Epithelial cell of proximal tubule (primary cell): Measurements from ENCODE around the gene C1S. TPM values are rescaled to one million over a fixed set of nuclear protein-coding genes. Genes with fewer than 3 reads are reported as not detected.
"Not testable (repeated sequence)": the region's sequence is repeated elsewhere in the genome, so short reads cannot be mapped to it uniquely, and the experiment has no call there.

Experiments
- DNase-seq: peaks from one replicate; pipeline ENCODE4 v3.0.0-alpha.2; 2011; ENCODE audit warnings: low read depth
- H3K4me3 ChIP-seq: 2 replicates; pipeline ENCODE4 v1.5.1; 2011; ENCODE audit warnings: low read depth, mild to moderate bottlenecking, low read length
- total RNA-seq: library from RNA; depleted of rRNA; stranded (reverse); fragments of >200 nt; gene quantifications from 2 replicates; pipeline ENCODE4 v1.2.3, GENCODE V29; 2015
- TF ChIP-seq, protein P1 (sequence below): conservative IDR thresholded peaks from 2 replicates; pipeline ENCODE4 v1.5.1; 2012; ENCODE audit warnings: low read depth, mild to moderate bottlenecking, low read length

C1S gene
- 1.3 TPM in 1 of 2 replicates, not detected in the other for total RNA-seq

DNA sequence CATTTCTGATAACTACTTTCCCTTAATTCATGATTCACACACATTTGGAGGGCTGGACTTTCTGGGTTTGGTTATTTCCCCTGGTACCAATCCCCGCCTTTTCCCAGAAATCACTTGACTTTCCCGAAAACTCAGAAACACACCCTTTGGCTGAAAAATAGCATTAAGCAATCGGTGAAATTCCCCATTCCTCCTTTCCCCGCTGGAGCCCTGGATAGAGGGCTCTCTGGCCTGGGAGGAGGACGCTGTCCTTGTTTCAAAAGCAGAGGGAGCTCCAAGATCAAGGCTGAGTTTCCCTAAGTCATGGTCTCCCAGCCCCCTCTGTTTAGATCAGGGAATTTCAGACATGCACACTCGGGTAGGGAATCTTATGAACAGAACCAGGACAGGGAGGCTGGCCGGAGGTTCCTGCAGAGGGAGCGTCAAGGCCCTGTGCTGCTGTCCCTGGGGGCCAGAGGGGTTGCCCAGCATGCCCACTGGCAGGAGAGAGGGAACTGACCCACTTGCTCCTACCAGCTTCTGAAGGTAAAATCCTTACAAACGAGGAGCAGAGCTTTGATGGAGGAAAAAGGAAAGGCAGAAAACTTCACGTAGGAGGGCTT, at the start of gene C1S:
Gene C1S, plus strand, starts transcription at position 366 of the 602 bp plus-strand sequence. CDS start 1,195 bp downstream, outside the sequence.
- H3K4me3 ChIP-seq, result no peak within 1 kb of the TSS

DNA sequence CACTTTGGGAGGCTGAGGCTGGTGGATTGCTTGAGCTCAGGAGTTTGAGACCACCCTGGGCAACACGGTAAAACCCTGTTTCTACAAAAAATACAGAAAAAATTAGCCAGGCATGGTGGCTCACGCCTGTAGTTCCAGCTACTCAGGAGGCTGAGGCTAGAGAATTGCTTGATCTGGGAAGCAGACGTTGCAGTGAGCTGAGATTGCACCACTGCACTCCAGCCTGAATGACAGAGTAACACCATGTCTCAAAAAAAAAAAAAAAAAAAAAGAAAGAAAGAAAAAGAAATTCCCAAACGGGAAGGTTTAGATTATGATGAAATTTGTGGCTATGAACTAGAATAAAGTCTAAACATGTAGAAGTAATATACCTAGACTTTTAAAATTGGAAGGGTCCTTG, 49.1 kb upstream of the C1S start:
- not testable (repeated sequence) for DNase-seq, H3K4me3 ChIP-seq

More for the DNA sequence above, at the start of gene C1S:
- DNase-seq, result peak; percentile 88
- TF ChIP-seq, protein P1, sequence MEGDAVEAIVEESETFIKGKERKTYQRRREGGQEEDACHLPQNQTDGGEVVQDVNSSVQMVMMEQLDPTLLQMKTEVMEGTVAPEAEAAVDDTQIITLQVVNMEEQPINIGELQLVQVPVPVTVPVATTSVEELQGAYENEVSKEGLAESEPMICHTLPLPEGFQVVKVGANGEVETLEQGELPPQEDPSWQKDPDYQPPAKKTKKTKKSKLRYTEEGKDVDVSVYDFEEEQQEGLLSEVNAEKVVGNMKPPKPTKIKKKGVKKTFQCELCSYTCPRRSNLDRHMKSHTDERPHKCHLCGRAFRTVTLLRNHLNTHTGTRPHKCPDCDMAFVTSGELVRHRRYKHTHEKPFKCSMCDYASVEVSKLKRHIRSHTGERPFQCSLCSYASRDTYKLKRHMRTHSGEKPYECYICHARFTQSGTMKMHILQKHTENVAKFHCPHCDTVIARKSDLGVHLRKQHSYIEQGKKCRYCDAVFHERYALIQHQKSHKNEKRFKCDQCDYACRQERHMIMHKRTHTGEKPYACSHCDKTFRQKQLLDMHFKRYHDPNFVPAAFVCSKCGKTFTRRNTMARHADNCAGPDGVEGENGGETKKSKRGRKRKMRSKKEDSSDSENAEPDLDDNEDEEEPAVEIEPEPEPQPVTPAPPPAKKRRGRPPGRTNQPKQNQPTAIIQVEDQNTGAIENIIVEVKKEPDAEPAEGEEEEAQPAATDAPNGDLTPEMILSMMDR, result peak; percentile 98

DNA sequence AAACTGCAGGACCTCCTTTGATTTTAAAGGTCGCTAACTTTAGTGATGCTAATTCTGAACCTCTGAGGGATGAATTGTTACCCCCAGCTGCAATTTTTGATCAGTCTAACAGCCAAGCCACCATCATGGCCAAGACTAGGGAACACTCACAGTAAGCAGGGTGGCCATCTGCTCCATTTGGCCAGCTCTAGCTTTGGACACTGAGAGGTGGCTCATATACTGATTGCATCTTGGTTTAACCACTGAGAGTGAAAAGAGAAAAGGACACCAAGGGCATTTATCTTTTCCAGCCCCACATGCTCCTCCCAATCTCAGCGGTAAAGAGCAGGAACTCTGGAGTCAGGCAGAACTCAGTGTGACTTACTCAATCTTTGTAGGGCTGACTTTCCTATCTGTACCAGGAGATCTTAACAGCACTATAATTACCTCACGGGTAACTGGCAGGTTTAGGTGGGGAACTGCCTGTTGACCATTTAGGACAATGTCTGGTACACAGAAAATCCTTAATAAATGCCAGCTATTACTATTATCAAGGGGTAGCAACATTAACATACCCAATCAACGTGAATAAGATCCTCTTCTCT, 48.4 kb upstream of the C1S start:
- TF ChIP-seq, protein P1, result no peak
- no peak for DNase-seq
- H3K4me3 ChIP-seq, result no peak overlapping the region

DNA sequence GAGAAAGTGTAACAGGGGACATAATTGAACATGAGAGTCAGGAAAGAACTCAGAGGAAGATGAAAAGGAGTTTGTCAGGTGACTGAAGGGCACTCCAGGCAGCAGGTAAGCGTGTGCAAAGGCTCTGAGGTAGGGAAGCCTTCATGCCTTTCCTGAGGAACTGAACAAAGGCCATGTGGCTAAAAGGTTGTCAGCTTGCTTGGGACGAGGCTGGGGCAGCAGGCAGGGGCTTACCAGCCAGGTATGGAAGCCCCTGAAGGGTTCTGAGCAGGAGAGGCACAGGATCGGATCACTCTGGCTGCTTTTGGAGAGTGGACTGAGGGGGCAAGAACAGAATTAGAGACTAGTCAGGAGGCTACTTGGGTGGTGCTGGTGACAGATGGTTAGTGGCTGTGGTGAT, 47.4 kb upstream of the C1S start:
- TF ChIP-seq, protein P1, result no peak

DNA sequence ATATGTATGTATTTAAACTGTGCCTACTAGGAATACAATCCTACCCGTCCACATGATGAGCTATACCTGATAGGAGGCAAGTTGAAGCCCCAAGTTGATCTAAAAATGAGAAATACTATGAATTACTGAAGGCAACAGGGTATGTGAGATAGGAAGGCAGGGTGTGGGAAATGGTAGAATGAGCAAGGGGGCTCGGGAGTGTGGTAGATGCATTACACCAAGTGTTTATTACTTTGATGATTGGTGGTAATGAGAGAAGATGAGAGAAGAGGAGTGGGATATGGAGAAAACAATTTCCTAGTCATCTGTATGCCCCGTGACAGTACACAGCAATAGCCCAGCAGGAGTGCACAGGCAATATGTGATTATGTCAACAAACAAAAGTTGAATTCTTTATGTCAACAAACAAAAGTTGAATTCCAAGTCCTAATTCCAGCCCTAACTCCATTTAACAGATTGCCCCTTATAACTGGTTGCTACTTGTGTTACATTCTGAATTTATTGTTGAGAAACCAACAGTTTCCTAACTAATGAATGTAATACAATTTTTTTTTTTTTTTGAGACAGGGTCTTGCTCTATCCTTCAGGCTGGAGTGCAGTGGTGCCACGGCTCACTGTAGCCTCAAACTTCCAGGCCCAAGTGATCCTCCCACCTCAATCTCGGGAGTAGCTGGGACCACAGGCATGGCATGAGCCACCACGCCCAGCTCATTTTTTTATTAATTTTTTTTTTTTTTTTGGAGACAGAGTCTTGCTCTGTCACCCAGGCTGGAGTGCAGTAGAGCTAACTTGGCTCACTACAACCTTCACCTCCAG, 44.8 kb upstream of the C1S start:
- TF ChIP-seq, protein P1, result no peak
- no peak overlapping the region for H3K4me3 ChIP-seq
- DNase-seq, result no peak

More for the DNA sequence above, 47.4 kb upstream of the C1S start:
- H3K4me3 ChIP-seq, result no peak overlapping the region
- DNase-seq, result no peak

DNA sequence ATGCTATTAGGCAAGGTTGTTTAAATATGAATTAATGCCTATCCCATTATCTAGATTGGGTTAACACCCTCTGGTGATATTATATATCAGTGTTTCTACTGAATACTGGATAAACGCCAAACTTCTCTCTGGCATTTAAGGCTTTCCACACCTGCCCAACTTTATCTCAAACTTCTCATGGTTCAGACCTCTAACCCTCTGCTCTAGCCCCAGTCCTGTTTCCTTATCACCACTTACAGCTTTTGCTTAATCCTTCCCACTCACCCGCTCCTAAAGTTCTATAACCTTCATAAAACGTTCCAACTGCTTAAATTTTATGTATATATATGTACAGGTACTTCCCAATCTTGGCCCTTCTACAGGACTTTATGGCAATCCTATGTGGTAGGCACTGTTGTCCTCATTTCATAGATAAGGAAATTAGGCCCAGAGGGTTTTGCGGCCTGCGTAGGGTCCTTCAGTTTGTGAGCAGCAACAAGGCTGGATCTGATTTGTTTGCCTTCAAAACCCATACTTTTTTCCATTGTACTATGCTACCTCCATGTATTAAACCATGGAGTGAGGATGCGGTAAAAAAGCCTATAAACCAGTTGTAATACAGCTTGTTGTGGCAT, 43.5 kb upstream of the C1S start:
- TF ChIP-seq, protein P1, result no peak
- no peak for DNase-seq
- peak overlapping the region; percentile 95 for H3K4me3 ChIP-seq

DNA sequence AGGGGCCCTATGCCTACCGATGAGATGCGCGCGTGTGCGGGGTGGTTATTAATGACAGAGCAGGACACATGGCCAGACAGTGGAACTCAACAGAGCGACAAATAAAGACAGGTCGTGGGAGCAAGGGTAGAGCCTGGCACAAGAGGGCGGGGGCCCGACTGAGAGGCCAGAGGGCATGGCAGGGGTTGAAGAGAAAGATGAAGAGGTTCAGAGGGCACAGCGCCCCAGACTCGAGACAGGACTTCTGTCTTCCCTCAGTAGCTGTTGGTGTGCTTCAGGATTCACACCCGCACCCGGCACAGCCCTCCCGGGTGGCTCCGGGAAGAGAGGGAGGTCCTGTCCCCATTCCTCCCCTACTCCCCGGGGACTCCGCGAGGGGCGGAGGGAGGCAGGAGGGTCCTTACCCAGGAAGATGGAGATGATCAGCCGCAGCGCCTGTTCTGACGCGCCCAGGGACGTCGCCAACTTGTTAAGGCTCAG, 42.6 kb upstream of the C1S start:
- H3K4me3 ChIP-seq, result peak overlapping the region; percentile 95
- no peak for DNase-seq
- TF ChIP-seq, protein P1, result no peak
